Glomerular endothelial cell (primary cell): Measurements from ENCODE around the gene WDR31. TPM values are rescaled to one million over a fixed set of nuclear protein-coding genes. Genes with fewer than 3 reads are reported as not detected.

Source experiments
- DNase-seq: peaks from one replicate; pipeline ENCODE4 v3.0.0-alpha.2; 2011; ENCODE audit warnings: low read depth, low spot score; ENCODE audit errors: extremely low read depth
- total RNA-seq: library from RNA; depleted of rRNA; stranded (reverse); fragments of >200 nt; gene quantifications from 2 replicates; pipeline ENCODE4 v1.2.3, GENCODE V29; 2015

Gene WDR31
- total RNA-seq, 1 donor from 2014 or later: 0.99 TPM

- no peak for DNase-seq
These were observed 3.7 kb upstream of the WDR31 start for GRCh38 chr9:113343732-113344231.

DNA sequence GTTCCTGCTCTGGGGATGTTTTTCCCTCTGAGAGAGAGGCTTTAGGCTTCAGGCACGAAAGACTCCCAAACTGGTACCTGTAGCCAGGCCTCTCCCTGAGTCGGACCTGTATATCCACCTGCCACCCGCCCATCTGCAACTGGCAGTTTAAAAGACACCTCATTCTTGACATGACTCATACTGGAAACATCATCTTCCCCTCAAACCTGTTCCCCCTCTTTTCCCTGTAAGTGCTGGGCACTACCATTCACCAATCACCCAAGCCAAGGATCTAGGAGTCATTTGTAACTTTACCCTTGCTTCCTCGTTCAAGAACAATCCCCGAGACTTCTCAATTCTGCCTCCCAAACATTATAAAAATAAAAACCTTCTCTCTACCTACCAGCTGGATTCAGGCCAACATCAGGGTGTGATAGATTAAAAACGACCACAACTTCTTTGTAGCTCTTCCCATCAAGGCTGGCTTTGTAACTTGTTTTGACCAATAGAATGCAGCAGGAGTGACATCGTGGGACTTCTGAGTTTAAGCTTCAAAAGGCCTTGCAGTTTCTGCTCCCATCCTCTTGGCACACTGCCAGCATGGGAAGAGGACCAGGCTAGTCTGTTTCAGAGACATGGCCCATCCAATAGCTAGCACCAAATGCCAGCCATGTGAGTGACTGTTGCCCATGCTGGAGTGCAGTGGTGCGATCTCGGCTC, 1.8 kb upstream of the WDR31 start:
- DNase-seq: no peak

- no peak for DNase-seq
These were observed 2.4 kb downstream of the WDR31 start for GRCh38 chr9:113337714-113338113.

GRCh38 chr9:113331780-113332179, 8.3 kb downstream of the WDR31 start:
- no peak for DNase-seq

GRCh38 chr9:113328045-113328782, 11.9 kb downstream of the WDR31 start:
- no peak for DNase-seq

DNA sequence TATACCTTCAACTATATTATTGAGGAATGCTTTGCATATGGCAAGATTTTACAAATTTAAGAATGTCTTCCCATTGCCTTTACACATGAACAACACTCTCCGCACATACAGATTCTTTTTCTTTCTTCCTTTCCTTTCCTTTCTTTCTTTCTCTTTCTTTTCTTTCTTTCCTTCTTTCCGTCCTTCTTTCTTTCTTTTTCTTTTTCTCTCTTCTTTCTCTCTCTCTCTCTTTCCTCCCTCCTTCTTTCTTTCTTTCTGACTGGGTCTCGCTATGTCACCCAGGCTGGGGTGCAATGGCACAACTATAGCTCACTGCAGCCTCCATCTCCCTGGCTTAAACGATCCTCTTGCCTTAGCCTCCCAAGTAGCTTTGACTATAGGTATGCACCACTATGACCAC, 13.8 kb downstream of the WDR31 start:
- no peak for DNase-seq

- no peak for DNase-seq
These were observed 17.4 kb downstream of the WDR31 start for GRCh38 chr9:113322671-113323070.

DNA sequence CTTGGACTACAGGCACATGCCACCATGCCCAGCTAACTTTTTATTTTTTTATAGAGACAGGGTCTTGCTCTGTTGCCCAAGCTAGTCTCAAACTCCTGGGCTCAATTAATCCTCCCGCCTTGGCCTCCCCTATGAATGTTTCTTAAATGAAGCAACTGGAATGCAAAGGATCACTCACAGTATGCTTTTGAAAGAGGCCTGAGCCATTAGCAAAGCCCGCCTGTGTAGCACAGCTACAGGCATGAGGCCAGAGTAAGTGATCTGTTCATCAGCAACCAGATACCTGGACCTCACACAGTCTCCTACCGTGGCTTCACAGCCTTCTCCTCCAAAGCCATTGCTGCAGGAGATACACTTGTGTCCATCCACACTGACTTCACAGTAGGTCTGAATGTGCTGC, 20.0 kb downstream of the WDR31 start:
- no peak for DNase-seq

GRCh38 chr9:113319054-113319453, 21.0 kb downstream of the WDR31 start:
- no peak for DNase-seq

GRCh38 chr9:113317777-113318176, 22.3 kb downstream of the WDR31 start:
- no peak for DNase-seq

DNA sequence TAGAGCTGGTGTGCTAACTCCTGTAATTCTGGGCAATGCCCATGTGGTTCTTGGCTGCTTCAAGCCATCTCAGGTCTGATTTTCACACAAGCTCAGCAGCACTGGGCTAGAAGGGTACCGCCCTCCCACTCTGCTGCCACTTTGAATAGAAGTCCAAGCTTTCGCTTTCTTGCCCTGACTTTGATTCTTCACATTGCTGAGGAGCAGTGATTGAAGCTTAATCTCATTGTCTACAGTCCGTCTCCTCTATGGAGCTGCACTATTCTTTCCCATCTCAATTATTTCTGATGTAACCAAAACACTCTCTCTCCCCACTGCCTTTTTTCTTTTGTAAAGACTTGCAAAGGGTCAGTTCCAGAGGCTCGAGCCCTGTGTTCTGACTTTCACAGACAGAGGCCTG, 24.0 kb downstream of the WDR31 start:
- no peak for DNase-seq

DNA sequence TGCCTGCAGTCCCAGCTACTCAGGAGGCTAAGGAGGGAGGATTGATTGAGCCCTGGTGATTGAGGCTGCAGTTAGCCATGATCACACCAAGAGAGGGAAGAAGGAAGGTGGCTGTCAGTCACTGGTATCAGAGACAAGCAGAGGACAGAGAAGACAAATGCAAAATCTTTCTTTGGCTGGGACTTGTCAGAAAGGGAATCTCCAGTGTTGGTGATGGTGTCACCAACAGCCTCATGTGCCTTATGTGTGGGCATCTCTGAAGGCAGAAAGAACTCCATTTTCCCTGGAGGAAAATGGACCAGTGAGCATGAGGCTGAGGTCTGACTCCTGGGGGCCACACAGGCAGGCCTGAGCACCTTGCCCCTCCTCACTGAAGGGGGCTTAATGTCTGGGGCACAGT, 24.8 kb downstream of the WDR31 start:
- no peak for DNase-seq

GRCh38 chr9:113313261-113313660, 26.8 kb downstream of the WDR31 start:
- DNase-seq: no peak

DNA sequence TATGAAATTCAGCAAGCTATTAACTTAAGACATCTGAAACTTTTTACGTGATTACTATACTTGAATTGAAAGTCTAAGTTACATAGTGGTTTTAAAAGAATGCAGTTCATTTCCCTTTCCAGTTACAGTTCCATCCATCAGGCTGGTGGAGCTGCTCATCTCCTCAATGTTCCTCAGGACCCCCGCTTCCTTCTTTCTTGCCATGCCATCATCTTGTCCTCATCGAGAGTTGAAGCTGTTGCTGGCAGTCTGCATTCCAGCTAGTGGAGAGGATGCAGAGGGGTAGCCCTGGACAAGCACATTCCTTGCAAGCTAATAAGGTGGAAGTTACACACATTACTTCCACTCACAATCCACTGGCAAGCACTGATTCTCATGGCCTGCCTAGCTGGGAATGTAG, 28.1 kb downstream of the WDR31 start:
- no peak for DNase-seq

GRCh38 chr9:113310538-113310937, 29.5 kb downstream of the WDR31 start:
- DNase-seq: no peak

DNA sequence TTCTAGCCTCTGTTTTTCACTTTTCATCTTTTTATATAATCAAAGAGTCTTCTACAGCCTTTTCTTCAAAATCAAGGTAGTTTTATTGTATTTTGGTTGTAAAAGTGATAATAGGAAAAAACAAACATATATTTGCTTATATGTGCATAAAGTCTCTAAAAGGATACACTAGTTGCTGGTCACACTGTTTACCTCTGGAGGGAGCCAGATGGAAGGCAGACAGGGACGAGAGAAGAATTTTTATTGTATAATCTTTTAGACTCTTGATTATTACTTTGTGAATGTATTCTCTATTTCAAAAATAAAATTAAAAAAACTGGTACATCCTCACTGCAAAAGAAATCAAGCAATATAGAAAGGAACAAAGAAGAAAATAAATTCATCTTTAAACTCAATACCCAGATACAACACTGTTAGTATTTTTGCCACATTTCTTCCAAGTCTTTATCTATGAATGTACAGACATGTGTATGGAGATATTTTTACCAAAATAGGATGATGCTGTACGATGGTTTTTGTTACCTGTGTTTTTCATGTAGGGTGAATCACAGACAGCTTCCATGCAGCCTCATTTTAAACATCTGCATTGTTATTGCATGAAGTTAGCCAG, 30.8 kb downstream of the WDR31 start:
- no peak for DNase-seq

DNA sequence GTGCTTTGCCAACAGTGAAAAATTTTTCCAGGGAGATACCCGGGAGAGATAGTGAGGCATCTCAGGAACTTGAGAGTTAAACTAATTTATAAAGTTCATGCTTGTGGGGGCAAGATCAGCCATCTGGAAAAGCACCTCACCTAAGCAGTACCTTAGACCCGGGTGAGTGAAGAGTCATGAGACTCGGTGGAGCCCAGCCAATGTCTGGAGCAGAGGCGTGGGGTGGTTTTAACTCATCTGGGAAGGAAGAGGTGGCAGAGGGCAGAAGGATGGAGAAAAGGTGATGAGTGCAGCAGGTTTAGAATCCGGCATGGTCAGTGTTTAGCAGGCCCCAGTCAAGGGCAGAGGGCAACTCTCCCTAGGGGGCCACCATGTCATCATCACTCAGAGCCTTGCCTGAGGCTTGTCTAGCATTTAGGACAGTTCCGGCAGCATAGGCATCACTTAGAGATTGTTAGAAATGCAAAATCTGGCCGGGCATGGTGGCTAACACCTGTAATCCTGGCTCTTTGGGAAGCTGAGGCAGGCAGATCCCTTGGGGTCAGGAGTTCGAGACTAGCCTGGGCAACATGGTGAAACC, 32.6 kb downstream of the WDR31 start:
- no peak for DNase-seq

DNA sequence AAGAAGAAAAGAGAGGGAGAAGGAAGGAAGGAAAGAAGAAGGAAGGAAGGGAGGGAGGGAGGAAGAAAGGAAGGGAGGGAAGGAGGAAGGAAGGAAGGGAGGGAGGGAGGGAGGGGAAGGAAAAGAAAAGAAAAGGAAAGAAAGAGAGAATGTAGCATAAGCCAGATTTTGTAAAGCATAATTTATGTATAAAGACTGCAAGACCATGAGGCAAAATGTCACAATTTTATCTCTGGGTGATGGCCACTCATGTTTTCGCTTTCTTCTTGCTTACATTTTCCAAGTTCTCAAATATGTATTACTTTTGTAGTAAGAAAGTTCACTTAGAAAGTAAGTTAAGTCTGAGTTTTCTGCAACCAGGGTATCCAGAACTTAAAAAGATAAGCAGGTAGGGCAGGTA, 33.5 kb downstream of the WDR31 start:
- no peak for DNase-seq

GRCh38 chr9:113302792-113303418, 37.2 kb downstream of the WDR31 start, which contains the start of gene RNF183:
RNF183 (minus strand) TSS chr9:113303376; CDS start chr9:113298184, 5,192 bp downstream.
- DNase-seq: no peak

GRCh38 chr9:113301548-113301947, 38.5 kb downstream of the WDR31 start:
- no peak for DNase-seq

GRCh38 chr9:113299800-113300292, 40.2 kb downstream of the WDR31 start:
- DNase-seq: no peak
